ENCODE results near the gene USH1C.

The USH1C gene

DNA sequence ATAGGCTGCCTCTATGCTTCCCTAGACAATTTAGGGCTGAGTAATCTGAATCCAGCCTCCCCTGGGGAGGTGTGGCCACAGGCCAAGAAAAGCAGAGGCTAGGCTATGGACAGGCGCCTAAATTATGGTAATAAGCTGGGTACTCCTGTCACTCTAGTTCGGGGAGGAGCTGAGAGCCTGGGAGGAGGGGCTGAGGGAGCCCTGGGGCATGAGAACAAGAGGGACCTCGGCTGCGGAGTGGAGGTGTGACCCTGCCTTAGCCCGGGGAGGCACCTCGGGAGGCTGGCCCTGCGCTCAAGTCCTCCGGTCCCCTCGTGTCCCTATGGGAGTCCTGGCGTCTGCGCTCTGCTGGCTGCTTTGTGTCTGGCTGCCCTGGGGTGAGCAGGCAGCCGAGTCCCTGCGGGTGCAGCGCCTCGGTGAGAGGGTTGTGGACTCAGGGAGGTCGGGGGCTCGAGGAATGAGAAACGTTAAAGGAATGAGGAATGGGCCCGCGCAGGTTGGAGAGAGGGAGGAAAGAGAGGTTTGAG lies 2.9 kb upstream of the USH1C start, which contains the start of gene OTOG:
OTOG (plus strand) TSS at position 209 of the 527 bp plus-strand sequence; CDS start at position 323, 114 bp downstream.
- no peak for DNase-seq (ENCODE audit: low spot score)

GRCh38 chr11:17546240-17546639 lies 2.0 kb upstream of the USH1C start:
- no peak for DNase-seq (ENCODE audit: low spot score)

DNA sequence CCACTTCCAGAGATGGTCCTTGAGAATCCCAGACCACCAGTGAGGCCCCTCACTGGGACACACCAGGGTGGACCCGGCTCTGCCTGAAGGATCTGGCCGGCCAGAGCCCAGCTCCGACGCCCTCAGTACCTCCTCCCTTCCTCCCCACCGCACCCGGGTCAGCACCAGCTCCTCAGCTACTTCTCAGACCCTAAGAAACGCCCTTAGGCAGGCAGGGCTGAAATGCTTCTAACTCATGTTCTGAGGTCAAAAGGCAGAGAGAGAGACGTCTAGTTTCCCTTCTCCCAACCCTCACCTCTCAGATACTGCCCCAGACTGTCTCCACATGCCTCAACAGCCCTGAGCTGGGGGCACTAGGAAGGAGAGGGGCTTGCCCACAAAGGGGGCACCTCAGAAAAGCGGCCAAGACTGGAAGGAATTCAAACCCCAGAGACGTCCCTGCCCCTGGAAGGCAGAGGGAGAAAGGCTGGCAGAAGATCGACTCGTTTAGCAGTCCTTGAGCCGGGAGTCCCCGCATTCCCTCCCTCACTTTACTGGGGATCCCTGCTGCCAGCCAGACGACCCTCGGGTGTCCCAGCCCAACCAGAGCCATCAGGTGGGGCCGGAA lies 539 bp downstream of the USH1C start:
- DNase-seq (ENCODE audit: low spot score) = no peak

DNA sequence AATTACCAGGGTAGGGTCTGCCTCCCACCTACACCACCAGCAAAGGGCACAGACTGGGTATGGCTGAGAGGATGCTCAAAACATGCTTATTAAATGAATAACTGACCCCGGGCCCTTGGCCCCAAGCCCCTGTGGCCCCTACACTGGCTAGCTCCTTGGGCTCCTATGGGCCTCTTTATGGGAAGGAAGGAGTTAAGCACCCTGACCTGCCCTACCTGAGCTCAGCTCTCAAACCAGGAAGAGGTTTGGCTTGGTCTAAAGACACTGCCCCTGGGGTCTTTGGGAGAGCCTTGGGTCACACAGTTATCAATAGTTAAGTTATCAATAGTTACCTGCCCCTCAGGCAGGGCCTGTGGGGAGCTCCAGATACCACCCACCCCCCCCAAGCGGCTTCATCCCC lies 1.2 kb downstream of the USH1C start:
- no peak for DNase-seq (ENCODE audit: low spot score)

- DNase-seq (ENCODE audit: low spot score) = no peak
Measured at GRCh38 chr11:17542249-17542648, 2.0 kb downstream of the USH1C start.

- no peak for DNase-seq (ENCODE audit: low spot score)
Measured at GRCh38 chr11:17541330-17541885, 2.8 kb downstream of the USH1C start.

- no peak for DNase-seq (ENCODE audit: low spot score)
Measured at GRCh38 chr11:17540807-17541206, 3.4 kb downstream of the USH1C start.

GRCh38 chr11:17538731-17539130 lies 5.5 kb downstream of the USH1C start:
- no peak for DNase-seq (ENCODE audit: low spot score)

DNA sequence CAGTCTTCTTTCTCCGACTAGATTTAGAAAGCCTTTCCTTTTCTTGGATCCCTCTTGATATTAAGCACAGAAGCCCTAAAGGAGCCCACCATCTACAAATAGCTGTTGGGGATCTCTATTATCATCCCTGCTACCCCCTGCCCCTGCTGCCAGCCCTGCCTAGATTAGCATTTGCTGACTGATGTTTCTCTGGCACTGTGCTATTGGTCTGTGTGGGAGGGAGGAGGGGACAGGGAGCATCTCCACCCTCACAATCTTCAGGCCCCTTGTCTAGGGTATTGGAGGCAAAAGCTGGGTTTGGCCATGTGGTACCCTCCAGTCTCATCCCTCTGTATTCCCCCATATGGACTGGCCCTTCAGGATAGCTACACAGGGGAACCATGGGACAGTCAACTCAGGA lies 6.2 kb downstream of the USH1C start:
- DNase-seq (ENCODE audit: low spot score) = no peak

DNA sequence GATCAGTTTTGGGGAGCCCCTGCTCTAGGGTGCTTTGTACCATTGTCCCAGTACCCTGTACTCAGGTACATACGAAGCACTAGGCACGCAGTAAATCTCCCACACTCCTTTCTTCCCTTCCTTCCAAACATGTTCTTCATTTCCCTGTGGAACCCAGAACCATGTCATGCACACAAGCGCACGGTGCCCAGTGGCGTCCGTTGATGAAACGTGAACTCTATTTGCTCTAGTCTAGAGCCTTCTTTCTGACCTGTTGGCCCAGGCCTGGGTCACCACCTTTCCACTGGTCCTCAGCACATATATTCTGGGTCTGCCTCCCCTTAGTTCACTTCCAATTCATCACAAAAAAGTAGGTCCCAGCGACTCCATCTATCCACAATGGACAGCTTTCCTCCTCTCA lies 7.0 kb downstream of the USH1C start:
- no peak for DNase-seq (ENCODE audit: low spot score)

DNA sequence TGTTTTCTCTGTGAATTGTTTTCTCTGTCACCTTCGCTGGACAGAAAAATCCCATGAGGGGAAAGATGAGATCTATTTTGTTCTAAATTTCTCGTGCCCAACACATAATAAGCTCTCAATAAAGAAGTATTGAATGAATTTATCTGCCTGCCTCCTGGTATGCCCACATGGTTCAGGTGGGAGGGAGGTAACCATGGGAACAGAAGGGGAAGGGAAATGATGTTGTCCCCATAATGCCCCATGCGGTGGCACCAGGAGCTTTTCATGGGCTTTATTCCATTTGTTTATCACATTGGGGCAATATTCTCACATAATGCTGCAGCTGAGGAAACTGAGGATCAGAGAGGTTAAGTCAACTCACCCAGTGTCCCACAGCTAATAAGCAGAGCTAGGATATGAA lies 8.7 kb downstream of the USH1C start:
- no peak for DNase-seq (ENCODE audit: low spot score)

GRCh38 chr11:17533778-17534415 lies 10.3 kb downstream of the USH1C start:
- no peak for DNase-seq (ENCODE audit: low spot score)

DNA sequence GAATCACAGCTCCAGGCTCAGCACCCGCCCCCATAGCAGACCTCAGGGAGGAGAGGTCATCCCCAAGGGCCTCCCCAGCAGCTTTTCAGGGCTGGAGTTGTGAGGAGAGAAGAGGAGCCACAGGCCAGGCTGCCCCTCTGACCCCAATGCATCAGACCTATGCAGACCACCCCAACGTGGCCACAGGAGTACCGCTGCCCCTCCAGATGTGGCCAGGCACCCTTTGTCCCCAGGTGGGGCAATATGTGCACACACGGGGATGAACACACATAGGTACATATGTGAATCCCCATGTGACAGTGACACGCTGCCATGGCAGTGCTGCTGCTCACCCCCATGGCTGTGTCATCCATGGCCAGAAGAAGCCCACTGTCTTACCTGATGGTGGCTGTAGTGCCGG lies 10.9 kb downstream of the USH1C start:
- DNase-seq (ENCODE audit: low spot score) = no peak

- no peak for DNase-seq (ENCODE audit: low spot score)
Measured at GRCh38 chr11:17532784-17533183, 11.4 kb downstream of the USH1C start.

GRCh38 chr11:17531636-17532113 lies 12.5 kb downstream of the USH1C start:
- DNase-seq (ENCODE audit: low spot score) = peak; percentile 27

GRCh38 chr11:17531071-17531600 lies 13.1 kb downstream of the USH1C start:
- DNase-seq (ENCODE audit: low spot score) = no peak

DNA sequence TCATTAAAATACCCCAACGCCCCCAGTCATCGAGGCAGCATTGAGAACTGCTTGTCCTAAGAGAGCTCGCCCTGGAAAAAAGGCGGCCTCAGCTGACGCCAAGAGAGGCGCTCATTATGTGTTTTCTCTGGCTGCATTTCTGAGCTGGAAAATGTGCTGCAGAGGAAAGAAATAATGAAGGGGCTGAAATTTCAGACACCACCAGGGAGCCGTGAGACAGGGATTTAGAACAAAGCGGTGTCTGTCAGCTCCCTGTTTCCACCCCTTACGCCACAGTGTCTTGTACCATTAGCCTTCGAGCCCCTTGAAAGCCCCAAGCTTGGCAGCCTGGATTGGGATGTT lies 14.4 kb downstream of the USH1C start:
- no peak for DNase-seq (ENCODE audit: low spot score)

DNA sequence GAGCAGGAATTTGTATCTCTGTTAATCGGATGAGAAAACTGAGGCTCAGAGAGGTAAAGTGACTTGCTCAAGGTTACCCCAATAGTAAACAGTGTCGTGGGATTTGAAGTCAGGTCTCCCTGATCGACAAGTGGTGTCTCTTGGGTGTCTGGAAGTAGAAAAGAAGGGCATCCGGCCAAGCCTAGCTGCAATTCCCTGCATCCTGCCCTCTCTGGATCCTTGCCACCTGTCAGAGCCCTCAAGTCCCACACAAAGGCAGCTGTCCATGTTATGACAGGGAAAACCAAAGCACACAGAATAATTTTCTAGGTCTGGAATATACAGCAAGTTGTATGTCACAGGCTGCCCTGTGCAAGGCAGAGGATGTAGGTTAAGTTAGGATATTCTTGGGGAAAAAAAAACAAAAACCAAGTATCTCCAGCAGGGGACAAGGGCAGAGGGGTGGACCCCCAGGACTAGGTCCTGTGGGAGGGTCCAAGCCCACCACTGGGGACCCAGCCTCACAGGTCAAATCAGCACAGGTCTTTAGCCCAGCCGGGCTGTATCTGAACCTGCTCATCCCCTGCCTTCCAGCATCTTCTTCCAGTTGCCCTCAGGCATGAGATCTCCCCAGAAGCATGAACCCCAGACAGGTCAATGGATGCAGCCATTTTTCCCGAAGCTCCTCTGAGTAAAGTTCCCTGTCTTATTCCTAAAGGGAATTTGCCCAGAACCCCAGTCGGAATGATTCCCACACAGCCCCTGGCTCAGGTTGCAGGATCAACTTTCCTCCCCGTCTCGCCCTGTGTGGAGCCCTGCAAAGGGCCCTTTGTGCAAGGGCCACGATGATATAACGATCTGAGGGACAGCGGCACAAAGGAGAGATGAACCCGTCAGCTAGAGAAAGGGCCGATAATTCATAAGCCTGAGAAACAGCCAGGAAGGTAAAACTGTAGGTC lies 15.0 kb downstream of the USH1C start:
- no peak for DNase-seq (ENCODE audit: low spot score)

DNA sequence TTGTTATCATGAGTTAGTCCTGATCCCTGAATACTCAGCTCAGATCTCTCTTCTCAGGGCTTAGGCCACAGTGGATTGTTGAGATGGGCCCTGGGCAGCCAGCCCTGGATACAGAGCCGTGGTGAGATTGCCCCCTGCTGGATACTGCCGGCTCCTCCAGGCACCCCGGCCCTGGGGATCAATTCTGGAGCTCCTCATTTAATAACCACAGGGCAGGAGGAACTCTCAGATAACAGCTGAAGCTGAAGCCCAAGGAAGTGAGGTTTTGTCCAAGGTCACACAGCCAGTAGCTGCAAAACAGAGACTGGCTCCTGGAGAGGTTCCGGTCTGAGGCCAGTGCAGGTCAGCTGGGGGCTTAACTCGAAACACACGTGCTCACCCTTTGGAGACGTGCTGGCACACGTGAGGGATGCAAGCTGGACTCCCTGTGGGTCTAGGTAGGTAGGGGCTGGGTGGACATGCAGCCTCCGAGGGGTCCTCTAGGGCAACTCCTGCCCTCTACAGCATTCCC lies 16.0 kb downstream of the USH1C start:
- peak; percentile 87 for DNase-seq (ENCODE audit: low spot score)

DNA sequence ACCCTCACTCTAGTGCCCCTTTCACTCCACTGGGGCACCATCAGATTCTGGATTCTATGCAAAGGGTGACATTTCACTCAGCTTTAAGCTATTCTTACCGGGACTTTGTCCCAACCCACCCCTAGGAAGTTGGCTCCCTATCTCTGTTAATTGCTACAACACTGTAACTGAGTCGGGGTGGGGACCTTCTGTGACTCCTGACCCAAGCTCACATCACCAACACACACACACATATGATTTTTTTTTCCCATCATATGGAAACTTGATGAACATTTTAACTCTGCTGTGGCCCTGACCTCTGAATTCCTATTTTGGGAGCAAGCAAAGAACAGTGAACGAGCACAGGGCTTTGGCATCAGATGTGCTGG lies 16.6 kb downstream of the USH1C start:
- no peak for DNase-seq (ENCODE audit: low spot score)

DNA sequence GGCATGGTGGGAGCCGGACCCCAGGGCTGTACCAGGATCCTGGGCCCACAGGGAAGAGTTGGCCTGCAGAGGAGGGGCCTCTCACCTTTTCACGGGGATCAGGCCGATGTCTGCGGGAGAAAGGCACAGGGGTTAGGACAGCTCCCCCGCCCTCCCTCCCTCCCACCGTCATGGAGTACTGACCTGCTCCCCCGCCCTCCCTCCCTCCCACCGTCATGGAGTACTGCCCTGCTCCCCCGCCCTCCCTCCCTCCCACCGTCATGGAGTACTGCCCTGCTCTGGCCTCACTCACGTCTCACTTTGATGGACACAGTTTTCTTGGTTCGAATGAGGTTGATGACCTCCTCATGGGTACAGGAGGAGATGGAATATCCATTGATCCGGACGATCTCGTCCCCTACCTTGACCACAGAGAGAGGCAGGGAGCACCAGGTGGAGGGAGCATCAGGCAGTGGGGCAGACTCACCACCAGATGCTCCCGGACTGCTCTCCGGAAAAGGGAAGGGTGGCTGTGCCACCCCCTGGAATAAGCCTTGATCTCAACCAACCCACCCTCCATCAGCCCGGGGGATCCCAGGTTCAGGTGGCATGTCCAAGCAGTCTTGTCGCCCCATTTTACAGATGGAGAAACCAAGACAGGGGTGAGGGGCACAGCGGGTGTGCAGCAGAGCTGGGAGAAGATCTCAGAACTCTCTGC lies 17.1 kb downstream of the USH1C start:
- DNase-seq (ENCODE audit: low spot score) = no peak
